Measurements from ENCODE around the gene CLPTM1.

DNA sequence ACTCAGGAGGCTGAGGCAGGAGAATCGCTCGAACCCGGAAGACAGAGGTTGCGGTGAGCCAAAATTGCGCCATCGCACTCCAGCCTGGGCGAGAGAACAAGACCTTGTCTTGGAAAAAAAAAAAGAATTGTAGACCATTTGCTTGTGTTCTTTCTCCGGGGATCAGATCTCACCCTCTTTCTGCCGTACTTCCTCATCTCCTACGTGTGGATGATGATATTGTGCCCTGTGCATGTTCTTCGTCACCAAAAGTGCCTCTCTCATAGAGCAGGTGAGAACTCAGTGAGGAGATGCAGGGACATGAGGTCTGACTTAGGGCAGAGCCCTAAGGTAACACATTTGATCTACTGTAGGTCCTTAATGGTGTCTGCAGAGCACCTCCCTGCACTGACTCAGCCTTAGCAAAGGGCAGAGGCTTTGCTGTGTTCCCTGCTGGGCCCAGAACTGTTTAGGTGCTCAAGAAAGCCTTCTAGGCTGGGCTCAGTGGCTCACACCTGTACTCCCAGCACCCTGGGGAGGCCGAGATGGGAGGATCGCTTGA is 8.1 kb upstream of the CLPTM1 start:
- TF ChIP-seq SNAI2 (CRISPR knock-in tag; IDR thresholded peaks at IDR 0.05) (no peak), ARNTL (CRISPR knock-in tag; IDR thresholded peaks at IDR 0.05; ENCODE audit: borderline replicate concordance, low read depth) (no peak)
- TF ChIP-seq, protein P1, sequence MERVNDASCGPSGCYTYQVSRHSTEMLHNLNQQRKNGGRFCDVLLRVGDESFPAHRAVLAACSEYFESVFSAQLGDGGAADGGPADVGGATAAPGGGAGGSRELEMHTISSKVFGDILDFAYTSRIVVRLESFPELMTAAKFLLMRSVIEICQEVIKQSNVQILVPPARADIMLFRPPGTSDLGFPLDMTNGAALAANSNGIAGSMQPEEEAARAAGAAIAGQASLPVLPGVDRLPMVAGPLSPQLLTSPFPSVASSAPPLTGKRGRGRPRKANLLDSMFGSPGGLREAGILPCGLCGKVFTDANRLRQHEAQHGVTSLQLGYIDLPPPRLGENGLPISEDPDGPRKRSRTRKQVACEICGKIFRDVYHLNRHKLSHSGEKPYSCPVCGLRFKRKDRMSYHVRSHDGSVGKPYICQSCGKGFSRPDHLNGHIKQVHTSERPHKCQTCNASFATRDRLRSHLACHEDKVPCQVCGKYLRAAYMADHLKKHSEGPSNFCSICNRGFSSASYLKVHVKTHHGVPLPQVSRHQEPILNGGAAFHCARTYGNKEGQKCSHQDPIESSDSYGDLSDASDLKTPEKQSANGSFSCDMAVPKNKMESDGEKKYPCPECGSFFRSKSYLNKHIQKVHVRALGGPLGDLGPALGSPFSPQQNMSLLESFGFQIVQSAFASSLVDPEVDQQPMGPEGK (CRISPR knock-in tag; IDR thresholded peaks at IDR 0.05; ENCODE audit: borderline replicate concordance): no peak
- TF ChIP-seq, protein P2, sequence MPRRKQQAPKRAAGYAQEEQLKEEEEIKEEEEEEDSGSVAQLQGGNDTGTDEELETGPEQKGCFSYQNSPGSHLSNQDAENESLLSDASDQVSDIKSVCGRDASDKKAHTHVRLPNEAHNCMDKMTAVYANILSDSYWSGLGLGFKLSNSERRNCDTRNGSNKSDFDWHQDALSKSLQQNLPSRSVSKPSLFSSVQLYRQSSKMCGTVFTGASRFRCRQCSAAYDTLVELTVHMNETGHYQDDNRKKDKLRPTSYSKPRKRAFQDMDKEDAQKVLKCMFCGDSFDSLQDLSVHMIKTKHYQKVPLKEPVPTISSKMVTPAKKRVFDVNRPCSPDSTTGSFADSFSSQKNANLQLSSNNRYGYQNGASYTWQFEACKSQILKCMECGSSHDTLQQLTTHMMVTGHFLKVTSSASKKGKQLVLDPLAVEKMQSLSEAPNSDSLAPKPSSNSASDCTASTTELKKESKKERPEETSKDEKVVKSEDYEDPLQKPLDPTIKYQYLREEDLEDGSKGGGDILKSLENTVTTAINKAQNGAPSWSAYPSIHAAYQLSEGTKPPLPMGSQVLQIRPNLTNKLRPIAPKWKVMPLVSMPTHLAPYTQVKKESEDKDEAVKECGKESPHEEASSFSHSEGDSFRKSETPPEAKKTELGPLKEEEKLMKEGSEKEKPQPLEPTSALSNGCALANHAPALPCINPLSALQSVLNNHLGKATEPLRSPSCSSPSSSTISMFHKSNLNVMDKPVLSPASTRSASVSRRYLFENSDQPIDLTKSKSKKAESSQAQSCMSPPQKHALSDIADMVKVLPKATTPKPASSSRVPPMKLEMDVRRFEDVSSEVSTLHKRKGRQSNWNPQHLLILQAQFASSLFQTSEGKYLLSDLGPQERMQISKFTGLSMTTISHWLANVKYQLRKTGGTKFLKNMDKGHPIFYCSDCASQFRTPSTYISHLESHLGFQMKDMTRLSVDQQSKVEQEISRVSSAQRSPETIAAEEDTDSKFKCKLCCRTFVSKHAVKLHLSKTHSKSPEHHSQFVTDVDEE (CRISPR knock-in tag; IDR thresholded peaks at IDR 0.05): no peak
